H9 (cell line): ENCODE measurements around the gene METTL8. TPM values are rescaled to one million over a fixed set of nuclear protein-coding genes. Genes with fewer than 3 reads are reported as not detected.

Experiments used
- DNase-seq: peaks from one replicate; pipeline ENCODE4 v3.0.0-alpha.2; 2017
- H2AFZ ChIP-seq: one replicate; pipeline ENCODE4 v1.6.1; 2013; ENCODE audit warnings: mild to moderate bottlenecking, low read length, control low read depth, moderate library complexity
- H2AK5ac ChIP-seq: 2 replicates; pipeline ENCODE4 v1.6.1; 2013; ENCODE audit warnings: low read length, control low read depth, mixed read lengths; ENCODE audit not compliant: insufficient read length
- H2BK120ac ChIP-seq: one replicate; pipeline ENCODE4 v1.6.1; 2013; ENCODE audit warnings: low read depth, mild to moderate bottlenecking, low read length, control low read depth, inconsistent platforms; ENCODE audit not compliant: poor library complexity, severe bottlenecking
- H2BK12ac ChIP-seq: 2 replicates; pipeline ENCODE4 v1.6.1; 2013; ENCODE audit warnings: low read length, control low read depth, mixed read lengths, low read depth; ENCODE audit not compliant: insufficient read length
- H2BK15ac ChIP-seq: 2 replicates; pipeline ENCODE4 v1.6.1; 2013; ENCODE audit warnings: low read depth, low read length, control low read depth
- H2BK20ac ChIP-seq: one replicate; pipeline ENCODE4 v1.6.1; 2013; ENCODE audit warnings: low read depth, mild to moderate bottlenecking, low read length, control low read depth, inconsistent platforms; ENCODE audit not compliant: poor library complexity, severe bottlenecking
- H2BK5ac ChIP-seq: 2 replicates; pipeline ENCODE4 v1.6.1; 2013; ENCODE audit warnings: low read length, control low read depth, mixed read lengths; ENCODE audit not compliant: insufficient read length
- H3K14ac ChIP-seq: 2 replicates; pipeline ENCODE4 v1.6.1; 2013; ENCODE audit warnings: low read length, control low read depth; ENCODE audit not compliant: insufficient read depth
- H3K18ac ChIP-seq: 2 replicates; pipeline ENCODE4 v1.6.1; 2013; ENCODE audit warnings: low read depth, mild to moderate bottlenecking, mixed read lengths, low read length, control low read depth; ENCODE audit not compliant: insufficient read length
- H3K23ac ChIP-seq: 2 replicates; pipeline ENCODE4 v1.6.1; 2013; ENCODE audit warnings: low read length, control low read depth, mixed read lengths, low read depth; ENCODE audit not compliant: insufficient read length
- H3K23me2 ChIP-seq: 2 replicates; pipeline ENCODE4 v1.6.1; 2013; ENCODE audit warnings: low read depth, mild to moderate bottlenecking, mixed read lengths, low read length, control low read depth; ENCODE audit not compliant: insufficient read length, poor library complexity, severe bottlenecking
- H3K27ac ChIP-seq: 2 replicates; pipeline ENCODE4 v1.5.1; 2013; ENCODE audit warnings: low read length, control low read depth, mixed read lengths, low read depth; ENCODE audit not compliant: insufficient read length
- H3K27me3 ChIP-seq: 2 replicates; pipeline ENCODE4 v1.6.1; 2013; ENCODE audit warnings: low read length, control low read depth, inconsistent platforms; ENCODE audit not compliant: insufficient read depth
- H3K4ac ChIP-seq: 2 replicates; pipeline ENCODE4 v1.6.1; 2013; ENCODE audit warnings: low read depth, mild to moderate bottlenecking, control low read depth, inconsistent platforms, low read length, moderate library complexity
- H3K4me1 ChIP-seq: 2 replicates; pipeline ENCODE4 v1.6.1; 2013; ENCODE audit warnings: low read length, control low read depth, inconsistent platforms; ENCODE audit not compliant: insufficient read depth
- H3K4me2 ChIP-seq: 2 replicates; pipeline ENCODE4 v1.6.1; 2013; ENCODE audit warnings: low read length, control low read depth, mixed read lengths; ENCODE audit not compliant: insufficient read length, insufficient read depth
- H3K56ac ChIP-seq: 2 replicates; pipeline ENCODE4 v1.6.1; 2013; ENCODE audit warnings: low read depth, mild to moderate bottlenecking, mixed read lengths, low read length, control low read depth; ENCODE audit not compliant: insufficient read length
- H3K79me1 ChIP-seq: 2 replicates; pipeline ENCODE4 v1.6.1; 2013; ENCODE audit warnings: low read depth, mild to moderate bottlenecking, moderate library complexity, low read length, control low read depth, inconsistent platforms; ENCODE audit not compliant: insufficient read depth, poor library complexity, severe bottlenecking
- H3K79me2 ChIP-seq: 2 replicates; pipeline ENCODE4 v1.6.1; 2013; ENCODE audit warnings: low read length, control low read depth, inconsistent platforms; ENCODE audit not compliant: insufficient read depth
- H3K9ac ChIP-seq: 2 replicates; pipeline ENCODE4 v1.6.1; 2013; ENCODE audit warnings: low read length, control low read depth, mixed read lengths; ENCODE audit not compliant: insufficient read length; ENCODE audit errors: extremely low read depth
- H3K9me3 ChIP-seq: one replicate; pipeline ENCODE4 v1.6.1; 2013; ENCODE audit warnings: low read depth, low read length, inconsistent platforms; ENCODE audit not compliant: control insufficient read depth
- H3T11ph ChIP-seq: one replicate; pipeline ENCODE4 v1.6.1; 2013; ENCODE audit warnings: mild to moderate bottlenecking, low read length, control low read depth, inconsistent platforms
- H4K20me1 ChIP-seq: one replicate; pipeline ENCODE4 v1.6.1; 2013; ENCODE audit not compliant: control insufficient read depth, insufficient read length, insufficient read depth
- H4K5ac ChIP-seq: 2 replicates; pipeline ENCODE4 v1.6.1; 2013; ENCODE audit warnings: low read depth, mild to moderate bottlenecking, mixed read lengths, low read length, control low read depth; ENCODE audit not compliant: insufficient read length
- H4K8ac ChIP-seq: replicated peaks from 2 replicates; pipeline ENCODE4 v1.6.1; 2013; ENCODE audit warnings: low read length, control low read depth, mixed read lengths, low read depth; ENCODE audit not compliant: insufficient read length
- H4K91ac ChIP-seq: 2 replicates; pipeline ENCODE4 v1.6.1; 2013; ENCODE audit warnings: low read depth, mild to moderate bottlenecking, moderate library complexity, mixed read lengths, low read length, control low read depth; ENCODE audit not compliant: insufficient read length
- H3K27ac Mint-ChIP-seq, 3 experiments: 2 replicates in 2 of 3; 3 replicates in 1 of 3; pipeline ENCODE4 v1.8.0; 2020 to 2021; ENCODE audit warnings: mixed read lengths in 3 of 3, mild to moderate bottlenecking in 1 of 3, moderate library complexity in 1 of 3
- H3K27me3 Mint-ChIP-seq: 2 replicates; pipeline ENCODE4 v1.8.0; 2021; ENCODE audit warnings: low read depth, mild to moderate bottlenecking, moderate library complexity, mixed read lengths
- H3K36me3 Mint-ChIP-seq, 3 experiments: 2 replicates in 2 of 3; 3 replicates in 1 of 3; pipeline ENCODE4 v1.8.0; 2020 to 2021; ENCODE audit warnings: low read depth in 3 of 3, mixed read lengths in 3 of 3; ENCODE audit not compliant: insufficient read depth in 1 of 3
- H3K4me1 Mint-ChIP-seq, 2 experiments: 2 replicates each; pipeline ENCODE4 v1.8.0; 2020; ENCODE audit warnings: mixed read lengths in 2 of 2
- H3K4me3 Mint-ChIP-seq, 2 experiments: 2 replicates in 1 of 2; 3 replicates in 1 of 2; pipeline ENCODE4 v1.8.0; 2020 to 2021; ENCODE audit warnings: mild to moderate bottlenecking in 2 of 2, mixed read lengths in 2 of 2, moderate library complexity in 1 of 2
- H3K9me3 Mint-ChIP-seq, 2 experiments: 2 replicates in 1 of 2; 3 replicates in 1 of 2; pipeline ENCODE4 v1.8.0; 2020; ENCODE audit warnings: mild to moderate bottlenecking in 2 of 2, mixed read lengths in 2 of 2, moderate library complexity in 1 of 2
- CTCF ChIP-seq: fragments of 200-600 bp; sonication (generic); conservative IDR thresholded peaks from 3 replicates; pipeline ENCODE4 v1.8.0; 2021; ENCODE audit warnings: antibody characterized with exemption, mild to moderate bottlenecking
- WGBS: extraction: QIAGEN DNeasy Blood & Tissue Kit; methylation state at CpG from one replicate; pipeline ENCODE4 v1.1.7; 2013; ENCODE audit warnings: missing lambda C conversion rate, low lambda C conversion rate, mixed read lengths; ENCODE audit not compliant: insufficient read length; ENCODE audit errors: extremely low coverage; 5-methylcytosine and 5-hydroxymethylcytosine counted together
- total RNA-seq: library from RNA; stranded (reverse); gene quantifications from 2 replicates; pipeline ENCODE4 v1.2.1, GENCODE V29; 2021

The METTL8 gene
- total RNA-seq, 1 experiment from 2014 or later, result 40.9 TPM

GRCh38 chr2:171293661-171294060 is 140.1 kb downstream of the METTL8 start:
- H3K23ac ChIP-seq, result no peak overlapping the region
- H3K27me3 ChIP-seq, result no peaks in the 10 kb centered on the region
- H2BK5ac ChIP-seq, result no peak overlapping the region
- H4K5ac ChIP-seq, result no peak overlapping the region
- H3K9ac ChIP-seq, result no peak overlapping the region
- no peak overlapping the region for H3K4me2 ChIP-seq
- H2BK20ac ChIP-seq, result no peak overlapping the region
- H3K36me3 Mint-ChIP-seq, result peaks cover 0 to 7% (median 3%) of the 10 kb centered on the region in 3 experiments; a peak in 3 of 7 replicates
- H3K14ac ChIP-seq, result no peak overlapping the region
- no peaks in the 10 kb centered on the region for H3K23me2 ChIP-seq
- no peak overlapping the region; a peak in 1 of 7 replicates for H3K27ac Mint-ChIP-seq
- H4K8ac ChIP-seq, result no peak overlapping the region
- no peak overlapping the region for H3T11ph ChIP-seq
- no peak overlapping the region for H3K4ac ChIP-seq
- no peaks in the 10 kb centered on the region for H3K79me1 ChIP-seq
- H3K9me3 ChIP-seq, result no peaks in the 10 kb centered on the region
- H2BK12ac ChIP-seq, result no peak overlapping the region
- H3K79me2 ChIP-seq, result no peaks in the 10 kb centered on the region
- no peak overlapping the region for H3K56ac ChIP-seq
- no peak overlapping the region for H2BK120ac ChIP-seq
- H3K4me1 Mint-ChIP-seq, result peaks cover 16 to 22% of the 10 kb centered on the region in 2 experiments
- no peaks in the 10 kb centered on the region for H3K4me1 ChIP-seq
- WGBS, result no CpG with 5 or more reads among the region's 5 CpGs
- no peak overlapping the region for H2BK15ac ChIP-seq
- no peak overlapping the region for H2AK5ac ChIP-seq
- no peak overlapping the region for H3K4me3 Mint-ChIP-seq
- no peak overlapping the region for H3K18ac ChIP-seq
- H2AFZ ChIP-seq, result no peak overlapping the region
- no peak overlapping the region for H4K91ac ChIP-seq
- DNase-seq, result no peak
- H3K27me3 Mint-ChIP-seq, result no peaks in the 10 kb centered on the region; the same call in 1 of the 2 replicates
- no peak overlapping the region for H3K27ac ChIP-seq
- no peaks in the 10 kb centered on the region for H4K20me1 ChIP-seq
- H3K9me3 Mint-ChIP-seq, result peaks cover 2 to 4% of the 10 kb centered on the region in 2 experiments; a peak in 3 of 5 replicates
- no peak for TF ChIP-seq CTCF
